Measurements from ENCODE around the gene ZPR1.
A peak's percentile ranks its signal among the peaks of the same experiment; 100 is the strongest.
"Not testable (repeated sequence)": the region's sequence is repeated elsewhere in the genome, so short reads cannot be mapped to it uniquely, and the experiment has no call there.

ZPR1 gene, protein sequence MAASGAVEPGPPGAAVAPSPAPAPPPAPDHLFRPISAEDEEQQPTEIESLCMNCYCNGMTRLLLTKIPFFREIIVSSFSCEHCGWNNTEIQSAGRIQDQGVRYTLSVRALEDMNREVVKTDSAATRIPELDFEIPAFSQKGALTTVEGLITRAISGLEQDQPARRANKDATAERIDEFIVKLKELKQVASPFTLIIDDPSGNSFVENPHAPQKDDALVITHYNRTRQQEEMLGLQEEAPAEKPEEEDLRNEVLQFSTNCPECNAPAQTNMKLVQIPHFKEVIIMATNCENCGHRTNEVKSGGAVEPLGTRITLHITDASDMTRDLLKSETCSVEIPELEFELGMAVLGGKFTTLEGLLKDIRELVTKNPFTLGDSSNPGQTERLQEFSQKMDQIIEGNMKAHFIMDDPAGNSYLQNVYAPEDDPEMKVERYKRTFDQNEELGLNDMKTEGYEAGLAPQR

DNA sequence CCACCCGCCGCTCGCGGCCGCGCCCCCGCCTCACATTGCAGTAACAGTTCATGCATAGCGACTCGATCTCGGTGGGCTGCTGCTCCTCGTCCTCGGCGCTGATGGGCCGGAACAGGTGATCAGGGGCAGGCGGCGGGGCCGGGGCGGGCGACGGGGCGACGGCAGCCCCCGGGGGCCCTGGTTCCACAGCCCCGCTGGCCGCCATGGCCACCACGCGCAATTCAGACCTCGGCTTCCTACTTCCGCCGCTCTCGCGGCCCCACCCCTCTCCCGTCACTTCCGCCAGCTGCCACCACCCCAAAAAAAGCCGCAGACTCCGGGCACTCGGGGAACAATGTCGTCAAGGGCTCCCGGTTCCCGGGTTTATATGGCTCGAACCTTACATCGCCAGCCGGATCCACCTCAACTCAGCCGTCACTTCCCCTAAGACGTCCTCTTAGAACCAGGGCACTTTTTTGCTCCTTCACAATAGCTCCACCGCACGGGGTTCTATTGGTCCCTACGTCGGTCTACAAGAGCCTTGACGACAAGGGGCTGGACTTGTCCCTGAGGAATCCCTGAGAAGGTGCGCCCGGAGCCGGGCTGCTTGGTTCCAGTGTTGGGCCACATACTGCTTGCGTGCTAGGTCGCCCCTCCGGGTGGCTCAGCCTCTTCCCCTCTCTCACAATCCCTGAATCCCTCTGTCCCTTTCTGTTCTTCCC is at the start of gene ZPR1:
Gene ZPR1, minus strand, starts transcription at position 238 of the 701 bp plus-strand sequence. Its CDS starts 33 bp downstream, at position 205.
- peak within 1 kb of the TSS; percentile 83 for H3K4me3 ChIP-seq (ENCODE audit: low read depth, low read length)

- H3K4me3 ChIP-seq (ENCODE audit: low read depth, low read length): no peak overlapping the region
Measured at GRCh38 chr11:116836632-116836991, 48.8 kb upstream of the ZPR1 start.

- H3K4me3 ChIP-seq (ENCODE audit: low read depth, low read length): peak overlapping the region; percentile 43
Measured at GRCh38 chr11:116835791-116836631, 48.2 kb upstream of the ZPR1 start.

GRCh38 chr11:116835042-116835772 is 47.4 kb upstream of the ZPR1 start:
- H3K4me3 ChIP-seq (ENCODE audit: low read depth, low read length): peak overlapping the region; percentile 43

- not testable (repeated sequence) for H3K4me3 ChIP-seq (ENCODE audit: low read depth, low read length)
Measured at GRCh38 chr11:116834535-116835041, 46.8 kb upstream of the ZPR1 start.

GRCh38 chr11:116833816-116834534 is 46.2 kb upstream of the ZPR1 start:
- no peak overlapping the region for H3K4me3 ChIP-seq (ENCODE audit: low read depth, low read length)

DNA sequence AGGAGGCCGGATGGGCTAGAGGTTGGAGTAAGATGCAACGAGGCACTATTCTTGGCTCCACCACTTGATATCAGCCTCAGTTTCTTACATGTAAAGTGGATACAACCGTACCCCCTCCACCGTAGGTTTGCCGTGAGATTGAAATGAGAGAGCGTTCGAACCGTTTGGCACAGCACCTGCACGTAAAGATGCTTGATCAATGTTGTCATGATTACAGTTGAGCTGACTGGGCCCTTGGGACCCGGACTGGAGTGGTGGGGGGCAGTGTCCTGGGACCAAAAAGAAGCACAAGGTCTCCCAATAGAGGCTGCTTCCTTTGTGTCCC is 45.6 kb upstream of the ZPR1 start:
- no peak overlapping the region for H3K4me3 ChIP-seq (ENCODE audit: low read depth, low read length)

GRCh38 chr11:116832350-116833290 is 44.8 kb upstream of the ZPR1 start:
- H3K4me3 ChIP-seq (ENCODE audit: low read depth, low read length): no peak overlapping the region

- H3K4me3 ChIP-seq (ENCODE audit: low read depth, low read length): no peak overlapping the region
Measured at GRCh38 chr11:116831790-116832349, 44.0 kb upstream of the ZPR1 start.

DNA sequence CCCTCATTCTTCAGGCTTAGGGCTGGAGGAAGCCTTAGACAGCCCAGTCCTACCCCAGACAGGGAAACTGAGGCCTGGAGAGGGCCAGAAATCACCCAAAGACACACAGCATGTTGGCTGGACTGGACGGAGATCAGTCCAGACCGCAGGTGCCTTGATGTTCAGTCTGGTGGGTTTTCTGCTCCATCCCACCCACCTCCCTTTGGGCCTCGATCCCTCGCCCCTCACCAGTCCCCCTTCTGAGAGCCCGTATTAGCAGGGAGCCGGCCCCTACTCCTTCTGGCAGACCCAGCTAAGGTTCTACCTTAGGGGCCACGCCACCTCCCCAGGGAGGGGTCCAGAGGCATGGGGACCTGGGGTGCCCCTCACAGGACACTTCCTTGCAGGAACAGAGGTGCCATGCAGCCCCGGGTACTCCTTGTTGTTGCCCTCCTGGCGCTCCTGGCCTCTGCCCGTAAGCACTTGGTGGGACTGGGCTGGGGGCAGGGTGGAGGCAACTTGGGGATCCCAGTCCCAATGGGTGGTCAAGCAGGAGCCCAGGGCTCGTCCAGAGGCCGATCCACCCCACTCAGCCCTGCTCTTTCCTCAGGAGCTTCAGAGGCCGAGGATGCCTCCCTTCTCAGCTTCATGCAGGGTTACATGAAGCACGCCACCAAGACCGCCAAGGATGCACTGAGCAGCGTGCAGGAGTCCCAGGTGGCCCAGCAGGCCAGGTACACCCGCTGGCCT is 42.5 kb upstream of the ZPR1 start:
- no peak overlapping the region for H3K4me3 ChIP-seq (ENCODE audit: low read depth, low read length)

DNA sequence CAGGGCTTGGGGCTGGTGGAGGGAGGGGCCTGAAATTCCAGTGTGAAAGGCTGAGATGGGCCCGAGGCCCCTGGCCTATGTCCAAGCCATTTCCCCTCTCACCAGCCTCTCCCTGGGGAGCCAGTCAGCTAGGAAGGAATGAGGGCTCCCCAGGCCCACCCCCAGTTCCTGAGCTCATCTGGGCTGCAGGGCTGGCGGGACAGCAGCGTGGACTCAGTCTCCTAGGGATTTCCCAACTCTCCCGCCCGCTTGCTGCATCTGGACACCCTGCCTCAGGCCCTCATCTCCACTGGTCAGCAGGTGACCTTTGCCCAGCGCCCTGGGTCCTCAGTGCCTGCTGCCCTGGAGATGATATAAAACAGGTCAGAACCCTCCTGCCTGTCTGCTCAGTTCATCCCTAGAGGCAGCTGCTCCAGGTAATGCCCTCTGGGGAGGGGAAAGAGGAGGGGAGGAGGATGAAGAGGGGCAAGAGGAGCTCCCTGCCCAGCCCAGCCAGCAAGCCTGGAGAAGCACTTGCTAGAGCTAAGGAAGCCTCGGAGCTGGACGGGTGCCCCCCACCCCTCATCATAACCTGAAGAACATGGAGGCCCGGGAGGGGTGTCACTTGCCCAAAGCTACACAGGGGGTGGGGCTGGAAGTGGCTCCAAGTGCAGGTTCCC is 41.8 kb upstream of the ZPR1 start, which contains the start of gene APOC3:
Gene APOC3, plus strand, starts transcription at position 383 of the 659 bp plus-strand sequence. CDS start 676 bp downstream, outside the sequence.
- H3K4me3 ChIP-seq (ENCODE audit: low read depth, low read length): no peak within 1 kb of the TSS

DNA sequence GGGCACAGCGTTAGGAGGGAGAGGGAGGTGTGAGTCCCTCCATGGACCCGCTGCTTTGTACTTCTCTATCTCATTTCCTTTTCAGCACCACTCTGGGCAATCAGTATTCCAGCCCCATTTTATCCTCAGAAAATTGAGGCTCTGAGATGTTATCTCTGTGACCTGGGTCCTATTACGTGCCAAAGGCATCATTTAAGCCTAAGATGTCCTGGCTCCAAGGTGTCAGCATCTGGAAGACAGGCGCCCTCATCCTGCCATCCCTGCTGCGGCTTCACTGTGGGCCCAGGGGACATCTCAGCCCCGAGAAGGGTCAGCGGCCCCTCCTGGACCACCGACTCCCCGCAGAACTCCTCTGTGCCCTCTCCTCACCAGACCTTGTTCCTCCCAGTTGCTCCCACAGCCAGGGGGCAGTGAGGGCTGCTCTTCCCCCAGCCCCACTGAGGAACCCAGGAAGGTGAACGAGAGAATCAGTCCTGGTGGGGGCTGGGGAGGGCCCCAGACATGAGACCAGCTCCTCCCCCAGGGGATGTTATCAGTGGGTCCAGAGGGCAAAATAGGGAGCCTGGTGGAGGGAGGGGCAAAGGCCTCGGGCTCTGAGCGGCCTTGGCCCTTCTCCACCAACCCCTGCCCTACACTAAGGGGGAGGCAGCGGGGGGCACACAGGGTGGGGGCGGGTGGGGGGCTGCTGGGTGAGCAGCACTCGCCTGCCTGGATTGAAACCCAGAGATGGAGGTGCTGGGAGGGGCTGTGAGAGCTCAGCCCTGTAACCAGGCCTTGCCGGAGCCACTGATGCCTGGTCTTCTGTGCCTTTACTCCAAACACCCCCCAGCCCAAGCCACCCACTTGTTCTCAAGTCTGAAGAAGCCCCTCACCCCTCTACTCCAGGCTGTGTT is 41.1 kb upstream of the ZPR1 start:
- no peak overlapping the region for H3K4me3 ChIP-seq (ENCODE audit: low read depth, low read length)

DNA sequence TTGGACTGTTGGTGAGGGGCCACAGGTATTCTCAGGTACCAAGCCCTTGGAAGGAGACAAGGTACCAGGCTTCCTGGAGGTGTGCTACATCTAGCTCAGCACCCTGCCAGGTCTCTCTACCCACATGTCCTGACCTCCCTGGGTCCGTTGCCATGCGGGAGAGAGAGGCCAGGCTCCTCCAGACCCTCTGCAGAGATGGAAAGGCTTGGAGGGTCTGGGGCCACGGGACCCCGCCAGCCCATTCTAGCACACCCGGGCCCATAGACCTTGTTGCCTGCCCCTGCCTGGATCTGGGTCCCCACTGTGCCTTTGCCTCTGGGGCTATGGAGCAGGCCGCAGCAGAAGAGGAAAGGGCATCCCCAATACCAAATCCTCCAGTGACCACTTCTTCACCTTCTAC is 39.6 kb upstream of the ZPR1 start:
- no peak overlapping the region for H3K4me3 ChIP-seq (ENCODE audit: low read depth, low read length)

GRCh38 chr11:116826751-116827431 is 39.1 kb upstream of the ZPR1 start:
- no peak overlapping the region for H3K4me3 ChIP-seq (ENCODE audit: low read depth, low read length)

GRCh38 chr11:116825854-116826750 is 38.3 kb upstream of the ZPR1 start:
- no peak overlapping the region for H3K4me3 ChIP-seq (ENCODE audit: low read depth, low read length)
